ENCODE measurements around the gene AEBP2. TPM values are rescaled to one million over a fixed set of nuclear protein-coding genes. Genes with fewer than 3 reads are reported as not detected.

The AEBP2 gene
- total and polyA plus RNA-seq, 12 donors: 5.7 to 31.6 (median 28.2) TPM

- Histone ChIP-seq H3K36me3 (peaks cover 0 to 3% (median 0%) of the 10 kb centered on the region in 9 donors), H3K27me3 (no peaks in the 10 kb centered on the region), H3K4me3 (no peak overlapping the region), H3K27ac (no peak overlapping the region), H3K4me1 (peaks cover 0 to 48% (median 20%) of the 10 kb centered on the region in 9 donors), H3K9me3 (no peaks in the 10 kb centered on the region)
- TF ChIP-seq CTCF (IDR thresholded peaks at IDR 0.05): no peak
- ATAC-seq: no peak
- no peak for DNase-seq
- 96 to 98% methylated on average over 6 of the region's 6 CpGs for WGBS, 2 donors
- intact Hi-C loops (cut with DNase I): no loop called here
Observed at GRCh38 chr12:19457561-19457960, 18.3 kb downstream of the AEBP2 start.

- Histone ChIP-seq H3K4me1 (peaks cover 0 to 51% (median 20%) of the 10 kb centered on the region in 9 donors), H3K36me3 (peaks cover 0 to 15% (median 0%) of the 10 kb centered on the region in 9 donors), H3K4me3 (no peak overlapping the region), H3K27ac (no peak overlapping the region), H3K27me3 (no peaks in the 10 kb centered on the region), H3K9me3 (no peaks in the 10 kb centered on the region)
- ATAC-seq (no peak), DNase-seq (no peak)
- intact Hi-C loops (cut with DNase I): no loop called here
- WGBS, 2 donors: 89 to 91% methylated on average over 2 of the region's 2 CpGs
- TF ChIP-seq CTCF (IDR thresholded peaks at IDR 0.05): no peak
Observed at GRCh38 chr12:19458733-19459132, 19.4 kb downstream of the AEBP2 start.

- DNase-seq: no peak
Observed at GRCh38 chr12:19461999-19462398, 22.7 kb downstream of the AEBP2 start.

GRCh38 chr12:19462406-19462805 is 23.1 kb downstream of the AEBP2 start:
- Histone ChIP-seq H3K27me3 (no peaks in the 10 kb centered on the region), H3K4me1 (peaks cover 0 to 24% (median 12%) of the 10 kb centered on the region in 9 donors), H3K4me3 (no peak overlapping the region), H3K27ac (no peak overlapping the region), H3K9me3 (no peaks in the 10 kb centered on the region), H3K36me3 (peaks cover 0 to 51% (median 13%) of the 10 kb centered on the region in 9 donors)
- ATAC-seq (no peak), DNase-seq (no peak)
- TF ChIP-seq CTCF (IDR thresholded peaks at IDR 0.05): no peak
- intact Hi-C loops (cut with DNase I): no loop called here
- WGBS, 2 donors: 64 to 69% methylated on average over 5 of the region's 5 CpGs

More at GRCh38 chr12:19461999-19462398, 22.7 kb downstream of the AEBP2 start:
- 36 to 39% methylated on average over 1 of the region's 1 CpG for WGBS, 2 donors
- no peaks in the 10 kb centered on the region for H3K9me3 ChIP-seq
- intact Hi-C loops (cut with DNase I): no loop called here
- peaks cover 0 to 47% (median 9%) of the 10 kb centered on the region in 9 donors for H3K36me3 ChIP-seq
- no peak overlapping the region for H3K27ac ChIP-seq
- H3K4me3 ChIP-seq: no peak overlapping the region
- no peak for ATAC-seq
- no peaks in the 10 kb centered on the region for H3K27me3 ChIP-seq
- no peak for TF ChIP-seq CTCF (IDR thresholded peaks at IDR 0.05)
- H3K4me1 ChIP-seq: peaks cover 0 to 24% (median 14%) of the 10 kb centered on the region in 9 donors

All from heart right ventricle (tissue), 16 donors.